ENCODE measurements around the gene PAEP. TPM values are rescaled to one million over a fixed set of nuclear protein-coding genes. Genes with fewer than 3 reads are reported as not detected.

PAEP gene
- total RNA-seq, 1 donor from 2014 or later: 0.39 TPM

GRCh38 chr9:135582966-135583687 lies 21.6 kb downstream of the PAEP start:
- H3K27ac Mint-ChIP-seq (ENCODE audit: unreplicated experiment): no peak overlapping the region
- H3K9me3 Mint-ChIP-seq (ENCODE audit: unreplicated experiment): peaks cover 9% of the 10 kb centered on the region

DNA sequence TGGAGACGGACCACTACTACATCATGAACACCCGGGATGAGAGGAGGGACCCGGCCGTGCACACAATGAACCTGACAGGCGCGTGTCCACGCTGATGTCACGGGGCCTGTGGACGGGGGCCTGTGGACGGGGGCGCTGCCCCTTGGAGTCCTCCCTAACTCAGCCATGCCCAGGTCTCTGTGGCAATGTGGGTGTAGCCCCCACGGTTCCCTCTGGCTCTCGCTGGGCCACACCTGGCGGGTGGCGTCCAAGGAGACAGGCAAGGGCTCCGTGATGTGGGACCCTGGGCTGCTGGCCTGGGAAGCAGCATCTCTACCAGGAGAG lies 22.1 kb downstream of the PAEP start:
- no peaks in the 10 kb centered on the region for H3K36me3 ChIP-seq (ENCODE audit: insufficient read depth, low read length)
- H3K79me2 ChIP-seq (ENCODE audit: insufficient read depth, low read length): no peaks in the 10 kb centered on the region
- H3K4me3 ChIP-seq (ENCODE audit: insufficient read depth, low read depth, low read length): no peak overlapping the region
- no peak for DNase-seq (ENCODE audit: low read depth)
- no peak overlapping the region for H3K27ac Mint-ChIP-seq (ENCODE audit: unreplicated experiment)
- no peaks in the 10 kb centered on the region for H3K4me1 Mint-ChIP-seq (ENCODE audit: low read depth, unreplicated experiment)
- H4K20me1 ChIP-seq (ENCODE audit: insufficient read depth, low read length): no peaks in the 10 kb centered on the region
- no peaks in the 10 kb centered on the region for H3K4me1 ChIP-seq (ENCODE audit: insufficient read depth, low read length)
- no peaks in the 10 kb centered on the region for H3K27me3 ChIP-seq (ENCODE audit: insufficient read depth, low read length)
- peaks cover 24% of the 10 kb centered on the region for H3K27me3 Mint-ChIP-seq (ENCODE audit: low read depth, unreplicated experiment)
- H3K27ac ChIP-seq (ENCODE audit: low read depth, low read length): no peak overlapping the region
- H3K9me3 Mint-ChIP-seq (ENCODE audit: unreplicated experiment): peaks cover 9% of the 10 kb centered on the region
- no peak overlapping the region for H3K4me2 ChIP-seq (ENCODE audit: low read length)
- TF ChIP-seq, protein P1, sequence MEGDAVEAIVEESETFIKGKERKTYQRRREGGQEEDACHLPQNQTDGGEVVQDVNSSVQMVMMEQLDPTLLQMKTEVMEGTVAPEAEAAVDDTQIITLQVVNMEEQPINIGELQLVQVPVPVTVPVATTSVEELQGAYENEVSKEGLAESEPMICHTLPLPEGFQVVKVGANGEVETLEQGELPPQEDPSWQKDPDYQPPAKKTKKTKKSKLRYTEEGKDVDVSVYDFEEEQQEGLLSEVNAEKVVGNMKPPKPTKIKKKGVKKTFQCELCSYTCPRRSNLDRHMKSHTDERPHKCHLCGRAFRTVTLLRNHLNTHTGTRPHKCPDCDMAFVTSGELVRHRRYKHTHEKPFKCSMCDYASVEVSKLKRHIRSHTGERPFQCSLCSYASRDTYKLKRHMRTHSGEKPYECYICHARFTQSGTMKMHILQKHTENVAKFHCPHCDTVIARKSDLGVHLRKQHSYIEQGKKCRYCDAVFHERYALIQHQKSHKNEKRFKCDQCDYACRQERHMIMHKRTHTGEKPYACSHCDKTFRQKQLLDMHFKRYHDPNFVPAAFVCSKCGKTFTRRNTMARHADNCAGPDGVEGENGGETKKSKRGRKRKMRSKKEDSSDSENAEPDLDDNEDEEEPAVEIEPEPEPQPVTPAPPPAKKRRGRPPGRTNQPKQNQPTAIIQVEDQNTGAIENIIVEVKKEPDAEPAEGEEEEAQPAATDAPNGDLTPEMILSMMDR (IDR thresholded peaks at IDR 0.05; ENCODE audit: insufficient read depth, low read depth, low read length): no peak
- no peak for TF ChIP-seq EZH2 (IDR thresholded peaks at IDR 0.05; ENCODE audit: insufficient read depth, low read length)
- H2AFZ ChIP-seq (ENCODE audit: low read depth, low read length): no peak overlapping the region
- no peaks in the 10 kb centered on the region for H3K36me3 Mint-ChIP-seq (ENCODE audit: low read depth, unreplicated experiment)
- H3K4me3 Mint-ChIP-seq (ENCODE audit: unreplicated experiment): no peak overlapping the region
- peaks cover 3% of the 10 kb centered on the region for H3K9me3 ChIP-seq (ENCODE audit: insufficient read depth, low read depth, low read length)
- no peak for FAIRE-seq
- no peak overlapping the region for H3K9ac ChIP-seq (ENCODE audit: low read length)

More at GRCh38 chr9:135582966-135583687, 21.6 kb downstream of the PAEP start:
- Histone ChIP-seq H3K27me3 (ENCODE audit: insufficient read depth, low read length) (no peaks in the 10 kb centered on the region), H3K4me2 (ENCODE audit: low read length) (no peak overlapping the region), H3K4me1 (ENCODE audit: insufficient read depth, low read length) (no peaks in the 10 kb centered on the region), H3K9ac (ENCODE audit: low read length) (no peak overlapping the region), H3K27ac (ENCODE audit: low read depth, low read length) (no peak overlapping the region), H3K9me3 (ENCODE audit: insufficient read depth, low read depth, low read length) (peaks cover 3% of the 10 kb centered on the region), H3K4me3 (ENCODE audit: insufficient read depth, low read depth, low read length) (no peak overlapping the region), H3K79me2 (ENCODE audit: insufficient read depth, low read length) (no peaks in the 10 kb centered on the region), H2AFZ (ENCODE audit: low read depth, low read length) (no peak overlapping the region), H4K20me1 (ENCODE audit: insufficient read depth, low read length) (no peaks in the 10 kb centered on the region), H3K36me3 (ENCODE audit: insufficient read depth, low read length) (no peaks in the 10 kb centered on the region)
- Mint-ChIP-seq H3K36me3 (ENCODE audit: low read depth, unreplicated experiment) (no peaks in the 10 kb centered on the region), H3K4me3 (ENCODE audit: unreplicated experiment) (no peak overlapping the region), H3K4me1 (ENCODE audit: low read depth, unreplicated experiment) (no peaks in the 10 kb centered on the region), H3K27me3 (ENCODE audit: low read depth, unreplicated experiment) (peaks cover 24% of the 10 kb centered on the region)
- TF ChIP-seq EZH2 (IDR thresholded peaks at IDR 0.05; ENCODE audit: insufficient read depth, low read length): no peak
- TF ChIP-seq, protein P1 (IDR thresholded peaks at IDR 0.05; ENCODE audit: insufficient read depth, low read depth, low read length): no peak
- no peak for DNase-seq (ENCODE audit: low read depth)
- FAIRE-seq: no peak

DNA sequence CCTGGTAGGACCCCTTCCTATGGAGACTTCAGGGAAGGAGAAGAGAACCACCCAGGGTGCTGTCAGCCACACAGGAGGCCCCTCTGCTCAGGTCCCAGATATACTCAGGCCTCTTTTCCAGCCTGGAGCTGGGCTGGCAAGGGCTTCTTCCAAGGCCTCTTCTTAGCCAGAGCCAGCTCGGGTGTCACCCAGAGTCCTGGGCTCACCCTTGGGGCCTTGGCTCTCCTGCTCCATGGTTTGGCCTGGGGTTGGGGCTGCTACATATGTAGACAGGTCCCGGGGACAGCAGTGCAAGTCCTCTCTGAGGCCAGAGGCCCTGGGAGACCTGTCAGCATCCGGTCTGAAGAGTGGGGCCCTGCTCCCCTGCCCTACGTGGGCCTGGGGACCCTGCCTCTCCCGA lies 22.8 kb downstream of the PAEP start:
- Histone ChIP-seq H3K9me3 (ENCODE audit: insufficient read depth, low read depth, low read length) (peaks cover 3% of the 10 kb centered on the region), H3K27me3 (ENCODE audit: insufficient read depth, low read length) (no peaks in the 10 kb centered on the region), H3K9ac (ENCODE audit: low read length) (no peak overlapping the region), H3K4me3 (ENCODE audit: insufficient read depth, low read depth, low read length) (no peak overlapping the region), H3K36me3 (ENCODE audit: insufficient read depth, low read length) (no peaks in the 10 kb centered on the region), H3K4me1 (ENCODE audit: insufficient read depth, low read length) (no peaks in the 10 kb centered on the region), H2AFZ (ENCODE audit: low read depth, low read length) (no peak overlapping the region), H3K27ac (ENCODE audit: low read depth, low read length) (no peak overlapping the region), H3K4me2 (ENCODE audit: low read length) (no peak overlapping the region), H3K79me2 (ENCODE audit: insufficient read depth, low read length) (no peaks in the 10 kb centered on the region), H4K20me1 (ENCODE audit: insufficient read depth, low read length) (no peaks in the 10 kb centered on the region)
- FAIRE-seq: no peak
- Mint-ChIP-seq H3K27me3 (ENCODE audit: low read depth, unreplicated experiment) (peaks cover 24% of the 10 kb centered on the region), H3K4me1 (ENCODE audit: low read depth, unreplicated experiment) (no peaks in the 10 kb centered on the region), H3K9me3 (ENCODE audit: unreplicated experiment) (peaks cover 9% of the 10 kb centered on the region), H3K36me3 (ENCODE audit: low read depth, unreplicated experiment) (no peaks in the 10 kb centered on the region), H3K27ac (ENCODE audit: unreplicated experiment) (no peak overlapping the region), H3K4me3 (ENCODE audit: unreplicated experiment) (no peak overlapping the region)
- no peak for DNase-seq (ENCODE audit: low read depth)
- TF ChIP-seq, protein P1 (IDR thresholded peaks at IDR 0.05; ENCODE audit: insufficient read depth, low read depth, low read length): no peak
- TF ChIP-seq EZH2 (IDR thresholded peaks at IDR 0.05; ENCODE audit: insufficient read depth, low read length): no peak

Measured in astrocyte (in vitro differentiated cells and primary cell).